D721Med (cell line): ENCODE results near the gene COL16A1.
A peak's percentile ranks its signal among the peaks of the same experiment; 100 is the strongest.

Experiments used
- DNase-seq: peaks from one replicate; pipeline ENCODE4 v3.0.0; 2011; ENCODE audit warnings: low spot score; ENCODE audit not compliant: insufficient read length
- FAIRE-seq: peaks from 2 replicates; lab custom pipeline; 2011; peaks lifted over from hg19 to GRCh38; lab: Jason Lieb, UNC
- CTCF ChIP-seq: IDR thresholded peaks from 2 replicates; pipeline ENCODE4 v1.5.1; 2012; ENCODE audit warnings: mild to moderate bottlenecking, control low read depth; ENCODE audit not compliant: insufficient read depth; ENCODE audit errors: missing control alignments

The COL16A1 gene

DNA sequence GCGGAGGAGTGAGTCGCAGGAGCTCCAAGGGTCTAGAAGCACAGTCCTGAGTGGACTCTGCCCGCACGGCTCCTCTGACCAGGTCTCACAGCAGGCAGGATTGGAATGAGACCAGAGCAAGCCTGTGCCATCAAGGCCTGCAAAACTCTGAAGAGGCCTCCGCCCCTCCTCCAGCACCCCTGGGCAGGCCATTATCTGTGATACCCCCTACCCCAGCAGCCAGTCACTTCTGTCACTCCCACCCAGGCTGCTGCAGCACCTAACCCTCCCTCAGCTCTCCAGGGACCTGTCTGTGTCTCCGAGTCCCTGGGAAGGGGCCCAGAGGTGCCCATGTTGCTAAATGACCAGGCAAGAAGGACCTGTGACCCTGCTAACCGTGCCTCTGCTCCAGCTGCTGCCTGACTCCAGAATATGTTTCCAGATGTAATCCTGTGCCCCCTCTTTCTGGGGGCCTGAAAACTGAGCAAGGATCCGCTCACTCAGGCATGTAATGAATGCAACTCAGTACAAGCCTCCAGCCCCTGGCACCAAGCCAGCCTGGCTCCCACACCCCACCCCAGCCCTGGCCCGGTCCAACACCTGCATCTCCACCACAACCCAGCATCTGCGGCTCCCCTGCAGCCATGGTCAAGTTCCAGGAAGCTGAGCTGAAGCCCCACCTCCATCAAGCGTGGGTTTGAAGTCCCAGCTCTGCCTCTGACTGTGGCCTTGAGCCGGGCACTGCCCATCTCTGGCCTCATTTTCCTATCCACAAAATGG is 22.1 kb upstream of the COL16A1 start:
- no peak for TF ChIP-seq CTCF
- no peak for FAIRE-seq
- DNase-seq, result no peak

DNA sequence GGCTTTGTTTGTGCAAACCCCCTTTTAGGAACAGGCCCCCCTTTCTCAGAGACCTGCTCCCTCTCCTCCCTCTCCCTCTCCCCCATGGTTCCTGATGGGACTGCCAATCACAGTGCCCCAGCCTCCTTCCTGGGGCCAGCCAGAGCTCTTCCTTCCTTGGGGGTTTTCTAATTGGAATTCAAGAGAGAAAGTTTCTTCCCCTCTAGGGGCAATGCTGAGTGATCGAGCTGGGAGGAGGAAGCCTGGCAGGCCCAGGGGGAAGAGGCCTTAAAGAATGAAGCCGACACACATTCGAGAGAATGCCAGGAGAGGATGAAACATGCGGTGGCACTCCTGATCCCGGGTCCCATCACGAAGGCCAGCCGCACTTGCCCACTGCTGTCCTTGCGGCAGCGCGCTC is 21.3 kb upstream of the COL16A1 start:
- FAIRE-seq, result no peak
- no peak for DNase-seq
- TF ChIP-seq CTCF, result no peak

DNA sequence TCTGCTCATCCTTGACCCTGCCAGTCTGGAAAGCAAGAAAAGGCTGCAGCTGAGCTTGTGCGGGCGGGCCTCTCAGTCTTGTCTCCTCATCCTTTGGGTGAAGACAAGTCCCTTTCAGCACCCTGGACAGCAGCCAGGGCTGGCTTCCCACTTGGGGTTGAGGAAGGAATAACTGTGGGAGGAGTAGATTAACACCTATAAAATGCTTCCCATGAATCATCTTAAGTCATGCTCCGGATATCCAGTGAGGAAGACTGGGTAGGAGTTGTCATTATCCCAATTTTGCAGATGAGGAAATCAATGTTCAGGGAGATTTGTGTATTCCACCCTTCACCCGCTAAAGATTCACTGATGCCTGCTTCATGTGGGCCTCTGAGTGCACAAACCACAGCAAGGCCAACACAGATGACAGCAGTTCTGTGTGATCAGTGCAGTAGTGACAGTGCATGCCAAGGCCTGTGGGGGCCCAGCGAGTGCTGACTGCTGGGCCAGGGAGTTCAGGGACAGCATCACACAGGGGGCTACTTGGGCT is 20.1 kb upstream of the COL16A1 start:
- DNase-seq (no peak), FAIRE-seq (no peak)
- no peak for TF ChIP-seq CTCF

GRCh38 chr1:31718327-31718897 is 14.6 kb upstream of the COL16A1 start:
- DNase-seq (no peak), FAIRE-seq (no peak)
- no peak for TF ChIP-seq CTCF

- DNase-seq (no peak), FAIRE-seq (no peak)
- no peak for TF ChIP-seq CTCF
These were observed 13.5 kb upstream of the COL16A1 start for GRCh38 chr1:31717341-31717740.

GRCh38 chr1:31715873-31716220 is 12.0 kb upstream of the COL16A1 start:
- DNase-seq (no peak), FAIRE-seq (no peak)
- TF ChIP-seq CTCF, result no peak

- DNase-seq, result no peak
- TF ChIP-seq CTCF, result peak; percentile 40
- no peak for FAIRE-seq
These were observed 11.5 kb upstream of the COL16A1 start for GRCh38 chr1:31715087-31715872.
